Neutrophil (primary cell): Measurements from ENCODE around the gene MXI1.

Source experiments
- H3K27ac ChIP-seq: fragments of 200-600 bp; sonication (generic); 2 replicates; pipeline ENCODE4 v1.5.1; 2016; ENCODE audit warnings: mild to moderate bottlenecking, moderate library complexity
- H3K27me3 ChIP-seq: fragments of 200-600 bp; sonication (generic); 2 replicates; pipeline ENCODE4 v1.6.0; 2016; ENCODE audit warnings: mild to moderate bottlenecking
- H3K36me3 ChIP-seq: fragments of 200-600 bp; sonication (generic); 2 replicates; pipeline ENCODE4 v1.5.1; 2017
- H3K4me1 ChIP-seq, 2 experiments: fragments of 200-600 bp in 1 of 2; sonication (generic) in 1 of 2; 1 replicate in 1 of 2; 2 replicates in 1 of 2; pipeline versions ENCODE4 v1.5.1 to v1.6.1; 2013 to 2016; ENCODE audit warnings: low read depth in 1 of 2, low read length in 1 of 2, mild to moderate bottlenecking in 1 of 2, moderate library complexity in 1 of 2; ENCODE audit not compliant: control insufficient read depth in 1 of 2, insufficient read depth in 1 of 2
- H3K4me3 ChIP-seq, 2 experiments: fragments of 200-600 bp in 1 of 2; sonication (generic) in 1 of 2; 1 replicate in 1 of 2; 2 replicates in 1 of 2; pipeline ENCODE4 v1.5.1; 2013 to 2016; ENCODE audit warnings: low read depth in 1 of 2, low read length in 1 of 2, mild to moderate bottlenecking in 1 of 2, moderate library complexity in 1 of 2
- H3K9me3 ChIP-seq: fragments of 200-600 bp; sonication (generic); 2 replicates; pipeline ENCODE4 v1.5.1; 2016
- CTCF ChIP-seq: fragments of 200-600 bp; sonication (generic); IDR thresholded peaks from 2 replicates; pipeline ENCODE4 v1.5.1; 2016; ENCODE audit warnings: antibody characterized with exemption

MXI1 gene

GRCh38 chr10:110214371-110214826 lies 7.0 kb downstream of the MXI1 start:
- Histone ChIP-seq H3K27ac (peak overlapping the region; percentile 97), H3K36me3 (no peaks in the 10 kb centered on the region), H3K4me1 (peaks cover 84 to 94% of the 10 kb centered on the region in 2 experiments), H3K9me3 (no peaks in the 10 kb centered on the region), H3K27me3 (no peaks in the 10 kb centered on the region), H3K4me3 (peak overlapping the region; percentile 22 to 90)
- TF ChIP-seq CTCF = no peak

- Histone ChIP-seq H3K27ac (peak overlapping the region; percentile 97), H3K9me3 (no peaks in the 10 kb centered on the region), H3K36me3 (no peaks in the 10 kb centered on the region), H3K4me1 (peaks cover 94 to 100% of the 10 kb centered on the region in 2 experiments), H3K27me3 (no peaks in the 10 kb centered on the region), H3K4me3 (peak overlapping the region; percentile 22 to 90)
- TF ChIP-seq CTCF = no peak
Observed at GRCh38 chr10:110215286-110216170, 8.1 kb downstream of the MXI1 start.

- H3K4me1 ChIP-seq = peaks cover 100% of the 10 kb centered on the region in 2 experiments
- no peaks in the 10 kb centered on the region for H3K36me3 ChIP-seq
- TF ChIP-seq CTCF = no peak
- H3K9me3 ChIP-seq = no peaks in the 10 kb centered on the region
- peak overlapping the region in 1 of 2 experiments; percentile 90 for H3K4me3 ChIP-seq
- no peaks in the 10 kb centered on the region for H3K27me3 ChIP-seq
- H3K27ac ChIP-seq = peak overlapping the region; percentile 97
Observed at GRCh38 chr10:110216240-110216639, 8.8 kb downstream of the MXI1 start.

- Histone ChIP-seq H3K4me1 (peaks cover 100% of the 10 kb centered on the region in 2 experiments), H3K27ac (peak overlapping the region; percentile 97), H3K9me3 (no peaks in the 10 kb centered on the region), H3K4me3 (no peak overlapping the region), H3K36me3 (no peaks in the 10 kb centered on the region), H3K27me3 (no peaks in the 10 kb centered on the region)
- TF ChIP-seq CTCF = no peak
Observed at GRCh38 chr10:110216942-110217661, 9.7 kb downstream of the MXI1 start.

GRCh38 chr10:110217662-110218008 lies 10.2 kb downstream of the MXI1 start:
- Histone ChIP-seq H3K36me3 (no peaks in the 10 kb centered on the region), H3K9me3 (no peaks in the 10 kb centered on the region), H3K4me1 (peaks cover 100% of the 10 kb centered on the region in 2 experiments), H3K27ac (peak overlapping the region; percentile 97), H3K4me3 (no peak overlapping the region), H3K27me3 (no peaks in the 10 kb centered on the region)
- TF ChIP-seq CTCF = no peak
